UCSD-AML1 (cell line): ENCODE results near the gene RFPL3.
"Not testable (repeated sequence)": the region's sequence is repeated elsewhere in the genome, so short reads cannot be mapped to it uniquely, and the experiment has no call there.

Experiments used
- DNase-seq: peaks from one replicate; lab custom pipeline; 2025; ENCODE audit not compliant: unreplicated experiment; lab: John Stamatoyannopoulos, UW

The RFPL3 gene

GRCh38 chr22:32352681-32353080 is 5.0 kb upstream of the RFPL3 start:
- no peak for DNase-seq

- DNase-seq = no peak
These were observed 4.4 kb upstream of the RFPL3 start for GRCh38 chr22:32353292-32353691.

- DNase-seq = no peak
These were observed 3.8 kb upstream of the RFPL3 start for GRCh38 chr22:32353840-32354239.

GRCh38 chr22:32354360-32355351 is 3.0 kb upstream of the RFPL3 start:
- DNase-seq = no peak

- DNase-seq = no peak
These were observed 1.9 kb upstream of the RFPL3 start for GRCh38 chr22:32355760-32356159.

- not testable (repeated sequence) for DNase-seq
These were observed 2.4 kb downstream of the RFPL3 start for GRCh38 chr22:32360096-32360495.

- no peak for DNase-seq
These were observed 3.6 kb downstream of the RFPL3 start for GRCh38 chr22:32361257-32361656.

GRCh38 chr22:32364210-32364609 is 6.5 kb downstream of the RFPL3 start:
- DNase-seq = no peak

- DNase-seq = no peak
These were observed 18.2 kb downstream of the RFPL3 start for GRCh38 chr22:32375678-32376450.

GRCh38 chr22:32376681-32377080 is 19.0 kb downstream of the RFPL3 start:
- no peak for DNase-seq

GRCh38 chr22:32378707-32379272 is 21.1 kb downstream of the RFPL3 start:
- peak; percentile 53 for DNase-seq

- no peak for DNase-seq
These were observed 23.3 kb downstream of the RFPL3 start for GRCh38 chr22:32380991-32381390.

- DNase-seq = no peak
These were observed 28.0 kb downstream of the RFPL3 start for GRCh38 chr22:32385681-32386080.

- DNase-seq = no peak
These were observed 32.0 kb downstream of the RFPL3 start for GRCh38 chr22:32389685-32390084.

- DNase-seq = no peak
These were observed 37.4 kb downstream of the RFPL3 start for GRCh38 chr22:32395107-32395506.

- no peak for DNase-seq
These were observed 38.6 kb downstream of the RFPL3 start for GRCh38 chr22:32396255-32396654.

- DNase-seq = no peak
These were observed 39.1 kb downstream of the RFPL3 start for GRCh38 chr22:32396746-32397145.

GRCh38 chr22:32401486-32401885 is 43.8 kb downstream of the RFPL3 start:
- DNase-seq = no peak

- DNase-seq = no peak
These were observed 46.4 kb downstream of the RFPL3 start for GRCh38 chr22:32404021-32404420.

GRCh38 chr22:32407312-32407711 is 49.6 kb downstream of the RFPL3 start:
- no peak for DNase-seq

- no peak for DNase-seq
These were observed 50.3 kb downstream of the RFPL3 start for GRCh38 chr22:32407936-32408335.

- no peak for DNase-seq
These were observed 52.3 kb downstream of the RFPL3 start for GRCh38 chr22:32409977-32410376.
